K562 (cell line): ENCODE measurements around the gene CDH20. TPM values are rescaled to one million over a fixed set of nuclear protein-coding genes. Genes with fewer than 3 reads are reported as not detected.

Experiments
- ATAC-seq: fragments of 200-7000 bp; cut with Tn5 transposase; 3 replicates; pipeline ENCODE4 v1.9.1; 2020; ENCODE audit warnings: moderate library complexity
- BruUV-seq: library from RNA; stranded (reverse); fragments of 400-500 nt; replicated peaks from 2 replicates; lab custom pipeline; 2021; lab: Mats Ljungman, UMichigan
- CTCF ChIA-PET: fragments of 300-600 bp; formaldehyde crosslinking; extraction: SDS; loops from one replicate; lab custom pipeline; 2021; ENCODE audit warnings: low intra/inter-chr PET ratio; lab: Yijun Ruan, JAX
- POLR2A ChIA-PET: fragments of 300-600, 350-650 bp; sonication (Branson Sonifier 250); formaldehyde crosslinking; extraction: SDS; loops from one replicate; lab custom pipeline; 2021; ENCODE audit warnings: antibody characterized with exemption, inconsistent platforms; lab: Yijun Ruan, JAX
- DNase-seq, 4 experiments: peaks; one replicate each; pipeline versions ENCODE4 v3.0.0 to v3.0.0-alpha.2; 2011 to 2018; ENCODE audit warnings: low spot score in 3 of 4, mixed read lengths in 3 of 4; ENCODE audit errors: extremely low read depth in 1 of 4
- FAIRE-seq: peaks from 2 replicates; lab custom pipeline; 2011; peaks lifted over from hg19 to GRCh38; lab: Jason Lieb, UNC
- H2AFZ ChIP-seq: 2 replicates; pipeline ENCODE4 v1.6.0; 2011; ENCODE audit warnings: low read depth, low read length, control low read depth, inconsistent platforms
- H3K27ac ChIP-seq: fragments of 200-600 bp; 3 replicates; pipeline ENCODE4 v1.8.0; 2011; ENCODE audit warnings: low read depth, mild to moderate bottlenecking, control low read depth, inconsistent platforms, low read length, moderate library complexity, mixed read lengths; ENCODE audit errors: extremely low read depth
- H3K27me3 ChIP-seq, 2 experiments: fragments of 300-600 bp in 1 of 2; 2 replicates in 1 of 2; 3 replicates in 1 of 2; pipeline versions ENCODE4 v1.6.0 to v1.8.0; 2011; ENCODE audit warnings: inconsistent platforms in 2 of 2, low read length in 2 of 2, mild to moderate bottlenecking in 1 of 2, mixed read lengths in 1 of 2, moderate library complexity in 1 of 2; ENCODE audit not compliant: control insufficient read depth in 2 of 2, insufficient read depth in 2 of 2
- H3K36me3 ChIP-seq: fragments of 300-600 bp; 3 replicates; pipeline ENCODE4 v1.8.0; 2011; ENCODE audit warnings: mild to moderate bottlenecking, low read length, inconsistent platforms; ENCODE audit not compliant: control insufficient read depth, insufficient read depth
- H3K4me1 ChIP-seq, 2 experiments: fragments of 200-600 bp in 1 of 2; replicated peaks in 1 of 2; 2 replicates in 1 of 2; 3 replicates in 1 of 2; pipeline versions ENCODE4 v1.5.1 to v1.8.0; 2011; ENCODE audit warnings: inconsistent platforms in 2 of 2, low read length in 2 of 2, mild to moderate bottlenecking in 1 of 2, mixed read lengths in 1 of 2, moderate library complexity in 1 of 2; ENCODE audit not compliant: control insufficient read depth in 2 of 2, insufficient read depth in 2 of 2
- H3K4me2 ChIP-seq: 2 replicates; pipeline ENCODE4 v1.6.1; 2011; ENCODE audit warnings: low read length, control low read depth, inconsistent platforms, mixed read lengths; ENCODE audit not compliant: insufficient read depth
- H3K4me3 ChIP-seq: fragments of 200-600 bp; sonication (generic), shearing (Covaris generic); 2 replicates; pipeline ENCODE4 v1.5.1; 2016; ENCODE audit warnings: control low read depth, inconsistent platforms
- H3K79me2 ChIP-seq: fragments of 200-600 bp; 3 replicates; pipeline ENCODE4 v1.8.0; 2011; ENCODE audit warnings: low read length, inconsistent platforms; ENCODE audit not compliant: control insufficient read depth, insufficient read depth
- H3K9ac ChIP-seq, 2 experiments: 2 replicates each; pipeline versions ENCODE4 v1.6.0 to v1.6.1; 2011; ENCODE audit warnings: low read depth in 2 of 2, low read length in 2 of 2, control low read depth in 1 of 2, inconsistent platforms in 1 of 2, mild to moderate bottlenecking in 1 of 2, mixed read lengths in 1 of 2; ENCODE audit not compliant: insufficient read depth in 1 of 2
- H3K9me1 ChIP-seq: one replicate; pipeline ENCODE4 v1.6.0; 2011; ENCODE audit warnings: inconsistent platforms, mild to moderate bottlenecking, low read length, moderate library complexity; ENCODE audit not compliant: control insufficient read depth, insufficient read depth
- H3K9me3 ChIP-seq: replicated peaks from 2 replicates; pipeline ENCODE4 v1.5.1; 2011; ENCODE audit warnings: low read depth, low read length, inconsistent platforms; ENCODE audit not compliant: control insufficient read depth, insufficient read depth
- H4K20me1 ChIP-seq: replicated peaks from 2 replicates; pipeline ENCODE4 v1.6.1; 2011; ENCODE audit warnings: low read length, inconsistent platforms, mixed read lengths; ENCODE audit not compliant: control insufficient read depth, insufficient read depth
- BRCA1 ChIP-seq, 2 experiments: fragments of 450-650 bp in 1 of 2; sonication (generic) in 1 of 2; formaldehyde crosslinking in 1 of 2; IDR thresholded peaks; 2 replicates each; pipeline versions ENCODE4 v1.5.0 to v1.6.1; 2017 to 2020; ENCODE audit warnings: mild to moderate bottlenecking in 1 of 2, missing genetic modification reagents in 1 of 2
- CBFA2T3 ChIP-seq: fragments of 450-650 bp; IDR thresholded peaks from 2 replicates; pipeline ENCODE4 v1.6.1; 2017
- CBX3 ChIP-seq, 2 experiments: IDR thresholded peaks; 1 replicate in 1 of 2; 2 replicates in 1 of 2; pipeline ENCODE4 v1.6.1; 2012; ENCODE audit warnings: inconsistent platforms in 2 of 2, low read length in 2 of 2, borderline replicate concordance in 1 of 2, control low read depth in 1 of 2
- DACH1 ChIP-seq: fragments of 450-650 bp; IDR thresholded peaks from 2 replicates; pipeline ENCODE4 v1.6.1; 2018; ENCODE audit not compliant: partially characterized antibody
- JUNB ChIP-seq: fragments of 450-650 bp; formaldehyde crosslinking; conservative IDR thresholded peaks from 2 replicates; pipeline ENCODE4 v1.4.0; 2020; ENCODE audit warnings: mild to moderate bottlenecking
- KHSRP ChIP-seq: fragments of 450-650 bp; IDR thresholded peaks from 2 replicates; pipeline ENCODE4 v1.6.1; 2017
- LCOR ChIP-seq: sonication (generic); formaldehyde crosslinking; IDR thresholded peaks from 2 replicates; pipeline ENCODE4 v1.8.0; 2022; ENCODE audit warnings: mild to moderate bottlenecking, missing genetic modification reagents
- MED1 ChIP-seq: sonication (generic); formaldehyde crosslinking; IDR thresholded peaks from 2 replicates; pipeline ENCODE4 v1.8.1; 2023; ENCODE audit warnings: missing genetic modification reagents, borderline replicate concordance
- MYNN ChIP-seq, 2 experiments: sonication (generic); formaldehyde crosslinking in 1 of 2; IDR thresholded peaks; 2 replicates each; pipeline versions ENCODE4 v1.5.0 to v1.6.1; 2016 to 2020; ENCODE audit warnings: antibody characterized with exemption in 1 of 2, missing genetic modification reagents in 1 of 2
- POLR2AphosphoS5 ChIP-seq: IDR thresholded peaks from 2 replicates; pipeline ENCODE4 v1.6.1; 2011; ENCODE audit warnings: mild to moderate bottlenecking, low read depth, low read length, moderate library complexity; ENCODE audit not compliant: control insufficient read depth, insufficient read depth
- SLC30A9 ChIP-seq: fragments of 250-450 bp; sonication (Bioruptor Pico); IDR thresholded peaks from 2 replicates; pipeline ENCODE4 v1.8.0; 2022; ENCODE audit warnings: mild to moderate bottlenecking, moderate library complexity
- STAT6 ChIP-seq: sonication (generic); formaldehyde crosslinking; IDR thresholded peaks from 2 replicates; pipeline ENCODE4 v1.8.1; 2023; ENCODE audit warnings: mild to moderate bottlenecking, missing genetic modification reagents
- TAF15 ChIP-seq: fragments of 200-400 bp; formaldehyde crosslinking; IDR thresholded peaks from 2 replicates; pipeline ENCODE4 v1.6.1; 2017; ENCODE audit warnings: mild to moderate bottlenecking, low read depth, low read length, moderate library complexity
- TAF9B ChIP-seq: fragments of 450-650 bp; IDR thresholded peaks from 2 replicates; pipeline ENCODE4 v1.6.1; 2018; ENCODE audit warnings: mild to moderate bottlenecking; ENCODE audit not compliant: partially characterized antibody
- THRAP3 ChIP-seq: fragments of 450-650 bp; IDR thresholded peaks from 2 replicates; pipeline ENCODE4 v1.6.1; 2016; ENCODE audit warnings: mild to moderate bottlenecking, inconsistent platforms, borderline replicate concordance
- WGBS: fragments of 100-300 bp; shearing (Covaris generic); methylation state at CpG from one replicate; pipeline ENCODE4 v1.1.6; 2016; ENCODE audit warnings: low coverage, mixed read lengths; ENCODE audit not compliant: insufficient coverage; ENCODE audit errors: missing lambda C conversion rate; 5-methylcytosine and 5-hydroxymethylcytosine counted together
- in situ Hi-C: fragments of 300-500 bp; cut with MboI; formaldehyde crosslinking; loops from 4 replicates; pipeline ENCODE4 v1.15.0; 2018; ENCODE audit warnings: inconsistent platforms, mixed read lengths
- intact Hi-C: fragments of 100-400 bp; cut with micrococcal nuclease; formaldehyde crosslinking; loops from 2 replicates; pipeline ENCODE4 v1.14.2; 2022
- polyA plus RNA-seq, 8 experiments: library from polyadenylated mRNA; depleted of rRNA in 4 of 8; stranded (reverse) in 5 of 8; unstranded in 3 of 8; fragments of >200 nt; fragmentation: Nextera tagmentation in 2 of 8; fragmentation: Illumina TruSeq in 1 of 8; extraction: Ambion mirVana in 2 of 8; extraction: Trizol in 1 of 8; gene quantifications; 2 replicates each; pipeline versions ENCODE4 v1.2.1 to v1.2.3, GENCODE V29; 2011 to 2014; ENCODE audit warnings: inconsistent platforms in 1 of 8, missing spikeins in 1 of 8
- total RNA-seq, 7 experiments: library from RNA; depleted of rRNA in 6 of 7; stranded (reverse); fragments of >200 nt in 6 of 7; fragmentation: Illumina TruSeq in 2 of 7; extraction: Trizol in 2 of 7; gene quantifications; 2 replicates each; pipeline versions ENCODE4 v1.2.1 to v1.2.3, GENCODE V29; 2011 to 2021; ENCODE audit warnings: low replicate concordance in 1 of 7
- TF ChIP-seq, protein P1 (sequence below): IDR thresholded peaks from 2 replicates; pipeline ENCODE4 v1.6.1; 2011; ENCODE audit not compliant: insufficient read length; ENCODE audit errors: extremely low read depth

The CDH20 gene
- total and polyA plus RNA-seq, 9 of the 15 experiments (the other 6 are each of a cell fraction or from before 2014, with no cell fraction given) = not detected

DNA sequence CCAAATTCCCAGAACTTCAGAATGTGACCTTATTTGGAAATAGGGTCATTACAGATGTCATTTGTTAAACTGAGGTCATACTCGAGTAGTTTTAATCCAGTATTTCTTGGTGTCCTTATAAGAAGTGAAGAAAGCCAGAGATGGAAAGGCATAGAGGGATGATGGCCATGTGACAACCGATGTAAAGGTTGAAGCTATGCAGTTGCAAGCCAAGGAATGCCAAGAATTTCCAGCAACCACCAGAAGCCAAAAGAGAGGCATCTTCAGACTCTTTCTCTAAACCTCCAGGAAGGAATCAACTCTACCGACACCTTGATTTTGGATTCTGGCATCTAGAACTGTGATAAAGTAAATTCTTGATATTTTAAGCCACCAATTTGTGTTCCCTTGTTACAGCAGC lies 242.2 kb downstream of the CDH20 start:
- TF ChIP-seq DACH1 (no peak), TAF9B (no peak), CBX3 (IDR thresholded peaks at IDR 0.05; ENCODE audit: borderline replicate concordance in 1 of 2, low read length in 2 of 2) (no peak), MED1 (CRISPR knock-in tag) (no peak), CBFA2T3 (no peak), MYNN (IDR thresholded peaks at IDR 0.05) (no peak), MYNN (CRISPR knock-in tag; IDR thresholded peaks at IDR 0.05) (no peak), KHSRP (no peak), THRAP3 (no peak), SLC30A9 (no peak), TAF15 (no peak), BRCA1 (IDR thresholded peaks at IDR 0.05) (no peak), BRCA1 (CRISPR knock-in tag; IDR thresholded peaks at IDR 0.05) (no peak), LCOR (no peak), JUNB (CRISPR knock-in tag) (no peak), POLR2AphosphoS5 (no peak), STAT6 (CRISPR knock-in tag) (no peak)
- TF ChIP-seq, protein P1, sequence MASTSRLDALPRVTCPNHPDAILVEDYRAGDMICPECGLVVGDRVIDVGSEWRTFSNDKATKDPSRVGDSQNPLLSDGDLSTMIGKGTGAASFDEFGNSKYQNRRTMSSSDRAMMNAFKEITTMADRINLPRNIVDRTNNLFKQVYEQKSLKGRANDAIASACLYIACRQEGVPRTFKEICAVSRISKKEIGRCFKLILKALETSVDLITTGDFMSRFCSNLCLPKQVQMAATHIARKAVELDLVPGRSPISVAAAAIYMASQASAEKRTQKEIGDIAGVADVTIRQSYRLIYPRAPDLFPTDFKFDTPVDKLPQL = no peak
- Histone ChIP-seq H2AFZ (no peak overlapping the region), H3K4me3 (no peak overlapping the region), H3K4me1 (no peaks in the 10 kb centered on the region), H3K36me3 (no peaks in the 10 kb centered on the region), H3K9me1 (no peaks in the 10 kb centered on the region), H3K4me2 (no peak overlapping the region), H3K27me3 (no peaks in the 10 kb centered on the region), H3K9me3 (no peaks in the 10 kb centered on the region), H4K20me1 (no peaks in the 10 kb centered on the region), H3K27ac (no peak overlapping the region), H3K9ac (no peak overlapping the region), H3K79me2 (no peaks in the 10 kb centered on the region)
- WGBS = 7% methylated on average over 3 of the region's 3 CpGs
- in situ Hi-C loops = loop anchor here (25.0 kb wide), 1 partner anchor 562 kb away; no protein-coding TSS in a partner anchor
- no TSS peak for BruUV-seq
- FAIRE-seq = no peak
- ChIA-PET CTCF (no interaction called here), POLR2A (interaction anchor here (0.8 kb wide), 1 partner anchor 329 kb away, joined by 3 read pairs; no protein-coding TSS in a partner anchor)
- no peak for DNase-seq
- intact Hi-C loops = no loop called here
- ATAC-seq = no peak
